HCT116 (cell line): ENCODE data around the gene SLC9A9. TPM values are rescaled to one million over a fixed set of nuclear protein-coding genes. Genes with fewer than 3 reads are reported as not detected.

ENCODE experiments used
- ATAC-seq: fragments of 200-7000 bp; cut with Tn5 transposase; 2 replicates; pipeline ENCODE4 v1.9.1; 2020; ENCODE audit warnings: mild to moderate bottlenecking, moderate library complexity
- BruUV-seq: library from RNA; stranded (reverse); fragments of 400-500 nt; replicated peaks from 2 replicates; lab custom pipeline; 2021; lab: Mats Ljungman, UMichigan
- CTCF ChIA-PET: fragments of 300-600 bp; sonication (Branson Sonifier 250); formaldehyde crosslinking; loops from one replicate; lab custom pipeline; 2021; ENCODE audit warnings: antibody characterized with exemption; lab: Charles Lee
- POLR2A ChIA-PET: fragments of 300-600, 350-600 bp; sonication (Branson Sonifier 250); formaldehyde crosslinking; loops from one replicate; lab custom pipeline; 2021; ENCODE audit warnings: antibody characterized with exemption; lab: Charles Lee
- RAD21 ChIA-PET, 2 experiments: fragments of 300-600 bp; sonication (Branson Sonifier 250); formaldehyde crosslinking; loops; one replicate each; lab custom pipeline; 2023; ENCODE audit warnings: low total read pairs in 2 of 2; ENCODE audit not compliant: uncharacterized antibody in 2 of 2, unreplicated experiment in 2 of 2, low non-redundant PET in 1 of 2; lab: Charles Lee
- DNase-seq: peaks from one replicate; pipeline ENCODE4 v3.0.0-alpha.2; 2010; ENCODE audit warnings: low read depth, low spot score
- H2AFZ ChIP-seq: fragments of 200-600 bp; shearing (Covaris generic), sonication (generic); 2 replicates; pipeline ENCODE4 v1.6.1; 2017; ENCODE audit warnings: low read depth, mixed run types, mixed read lengths, antibody characterized with exemption, low read length; ENCODE audit not compliant: poor library complexity, severe bottlenecking
- H3K27ac ChIP-seq: 2 replicates; pipeline ENCODE4 v1.5.1; 2012; ENCODE audit warnings: low read depth, low read length
- H3K27me3 ChIP-seq: fragments of 200-600 bp; sonication (generic); 2 replicates; pipeline ENCODE4 v1.6.1; 2016; ENCODE audit warnings: mixed run types, low read length, mixed read lengths; ENCODE audit not compliant: insufficient read depth
- H3K36me3 ChIP-seq, 2 experiments: fragments of 200-500 bp in 1 of 2; fragments of 200-600 bp in 1 of 2; sonication (Bioruptor generic) in 1 of 2; sonication (generic) in 1 of 2; 2 replicates each; pipeline versions ENCODE4 v1.5.1 to v1.6.1; 2014 to 2016; ENCODE audit warnings: low read length in 2 of 2, inconsistent platforms in 1 of 2, mixed read lengths in 1 of 2, mixed run types in 1 of 2; ENCODE audit not compliant: insufficient read depth in 2 of 2, control insufficient read depth in 1 of 2
- H3K4me1 ChIP-seq, 2 experiments: fragments of 200-600 bp in 1 of 2; sonication (generic) in 1 of 2; 2 replicates each; pipeline versions ENCODE4 v1.5.1 to v1.6.1; 2012 to 2017; ENCODE audit warnings: low read length in 2 of 2, inconsistent platforms in 1 of 2, mild to moderate bottlenecking in 1 of 2, mixed read lengths in 1 of 2, mixed run types in 1 of 2, moderate library complexity in 1 of 2; ENCODE audit not compliant: insufficient read depth in 2 of 2, control insufficient read depth in 1 of 2
- H3K4me2 ChIP-seq: fragments of 200-600 bp; sonication (generic); 2 replicates; pipeline ENCODE4 v1.6.1; 2017; ENCODE audit warnings: mixed run types, low read length, mixed read lengths
- H3K4me3 ChIP-seq, 2 experiments: fragments of 200-600 bp in 1 of 2; sonication (generic) in 1 of 2; replicated peaks in 1 of 2; 2 replicates each; pipeline ENCODE4 v1.5.1; 2011 to 2016; ENCODE audit warnings: low read length in 2 of 2, control low read depth in 1 of 2, low read depth in 1 of 2, mild to moderate bottlenecking in 1 of 2, mixed read lengths in 1 of 2, mixed run types in 1 of 2
- H3K79me2 ChIP-seq: fragments of 200-600 bp; sonication (generic); 2 replicates; pipeline ENCODE4 v1.6.1; 2017; ENCODE audit warnings: mild to moderate bottlenecking, mixed run types, low read length, moderate library complexity, mixed read lengths; ENCODE audit not compliant: insufficient read depth
- H3K9ac ChIP-seq: fragments of 200-600 bp; sonication (generic); 2 replicates; pipeline ENCODE4 v1.6.1; 2016; ENCODE audit warnings: low read length, mixed read lengths
- H3K9me2 ChIP-seq: fragments of 200-600 bp; sonication (generic), shearing (Covaris generic); 2 replicates; pipeline ENCODE4 v1.6.1; 2017; ENCODE audit warnings: mixed run types, mild to moderate bottlenecking, moderate library complexity; ENCODE audit not compliant: insufficient read depth
- H3K9me3 ChIP-seq, 2 experiments: fragments of 200-500 bp in 1 of 2; fragments of 200-600 bp in 1 of 2; sonication (Bioruptor generic) in 1 of 2; sonication (generic) in 1 of 2; 2 replicates each; pipeline ENCODE4 v1.6.1; 2014 to 2017; ENCODE audit warnings: low read length in 2 of 2, mixed read lengths in 2 of 2, inconsistent platforms in 1 of 2, low read depth in 1 of 2, mild to moderate bottlenecking in 1 of 2, mixed run types in 1 of 2, moderate library complexity in 1 of 2; ENCODE audit not compliant: control insufficient read depth in 1 of 2, insufficient read depth in 1 of 2
- H4K20me1 ChIP-seq: fragments of 200-600 bp; sonication (generic), shearing (Covaris generic); 2 replicates; pipeline ENCODE4 v1.6.1; 2017; ENCODE audit warnings: mixed run types, mild to moderate bottlenecking, moderate library complexity; ENCODE audit not compliant: insufficient read depth
- CBX3 ChIP-seq: IDR thresholded peaks from 2 replicates; pipeline ENCODE4 v1.6.1; 2012; ENCODE audit warnings: low read depth
- CEBPB ChIP-seq: IDR thresholded peaks from 2 replicates; pipeline ENCODE4 v1.6.1; 2012; ENCODE audit warnings: low read depth
- CTCF ChIP-seq, 3 experiments: fragments of 200-600 bp in 1 of 3; sonication (generic) in 1 of 3; IDR thresholded peaks in 2 of 3; conservative IDR thresholded peaks in 1 of 3; 2 replicates each; pipeline ENCODE4 v1.5.1; 2012 to 2017; ENCODE audit warnings: low read depth in 2 of 3, low read length in 2 of 3, antibody characterized with exemption in 1 of 3, borderline replicate concordance in 1 of 3, control low read depth in 1 of 3, mild to moderate bottlenecking in 1 of 3, mixed read lengths in 1 of 3, mixed run types in 1 of 3, moderate library complexity in 1 of 3; ENCODE audit not compliant: insufficient read depth in 1 of 3
- EGR1 ChIP-seq: IDR thresholded peaks from 2 replicates; pipeline ENCODE4 v1.6.1; 2012; ENCODE audit warnings: low read depth
- EZH2 ChIP-seq: fragments of 200-600 bp; sonication (generic); IDR thresholded peaks from 2 replicates; pipeline ENCODE4 v1.6.1; 2017; ENCODE audit warnings: antibody characterized with exemption, mixed run types
- JUND ChIP-seq: IDR thresholded peaks from 2 replicates; pipeline ENCODE4 v1.6.1; 2012
- POLR2A ChIP-seq: IDR thresholded peaks from 2 replicates; pipeline ENCODE4 v1.7.0; 2011; ENCODE audit warnings: borderline replicate concordance; ENCODE audit not compliant: insufficient read depth, insufficient read length; ENCODE audit errors: extremely low read depth
- RAD21 ChIP-seq: IDR thresholded peaks from 2 replicates; pipeline ENCODE4 v1.6.1; 2012; ENCODE audit warnings: low read depth, mild to moderate bottlenecking
- SIN3A ChIP-seq: IDR thresholded peaks from 2 replicates; pipeline ENCODE4 v1.6.1; 2012; ENCODE audit warnings: low read depth
- SP1 ChIP-seq: IDR thresholded peaks from 2 replicates; pipeline ENCODE4 v1.6.1; 2012; ENCODE audit warnings: low read depth
- SRF ChIP-seq: IDR thresholded peaks from 2 replicates; pipeline ENCODE4 v1.6.1; 2012; ENCODE audit warnings: low read depth
- YY1 ChIP-seq: IDR thresholded peaks from 2 replicates; pipeline ENCODE4 v1.6.1; 2011; ENCODE audit warnings: low read length, low read depth, moderate library complexity, mild to moderate bottlenecking; ENCODE audit not compliant: insufficient replicate concordance; ENCODE audit errors: extremely low read depth
- ZBTB33 ChIP-seq: IDR thresholded peaks from 2 replicates; pipeline ENCODE4 v1.6.1; 2011; ENCODE audit warnings: mild to moderate bottlenecking, low read length, moderate library complexity; ENCODE audit not compliant: insufficient replicate concordance; ENCODE audit errors: extremely low read depth
- ZFX ChIP-seq: fragments of 450-650 bp; IDR thresholded peaks from 2 replicates; pipeline ENCODE4 v1.6.1; 2017
- ZNF274 ChIP-seq: fragments of 200-500 bp; sonication (Bioruptor generic); IDR thresholded peaks from 2 replicates; pipeline ENCODE4 v1.6.1; 2014; ENCODE audit warnings: mild to moderate bottlenecking, low read depth, low read length, inconsistent platforms
- intact Hi-C: fragments of 100-400 bp; cut with micrococcal nuclease; formaldehyde crosslinking; loops from 2 replicates; pipeline ENCODE4 v1.10.0; 2022
- total RNA-seq: library from RNA; stranded (reverse); gene quantifications from one replicate; pipeline ENCODE4 v1.2.1, GENCODE V29; 2021; ENCODE audit not compliant: unreplicated experiment
- TF ChIP-seq, protein P1 (sequence below): IDR thresholded peaks from 2 replicates; pipeline ENCODE4 v1.6.1; 2012
- TF ChIP-seq, protein P2 (sequence below): IDR thresholded peaks from 2 replicates; pipeline ENCODE4 v1.6.1; 2012

SLC9A9 gene
- total RNA-seq, 1 experiment from 2014 or later, result 0.20 TPM

- Histone ChIP-seq H3K79me2 (no peaks in the 10 kb centered on the region), H3K9ac (no peak overlapping the region), H3K27ac (no peak overlapping the region), H3K4me1 (no peaks in the 10 kb centered on the region), H3K4me3 (no peak overlapping the region), H2AFZ (no peak overlapping the region), H3K9me3 (no peaks in the 10 kb centered on the region), H3K27me3 (no peaks in the 10 kb centered on the region), H3K36me3 (no peaks in the 10 kb centered on the region)
- POLR2A ChIA-PET, result no interaction called here
- no TSS peak for BruUV-seq
- no peak for ATAC-seq
- TF ChIP-seq ZBTB33, result no peak
- TF ChIP-seq ZNF274, result no peak
- TF ChIP-seq EZH2, result no peak
- TF ChIP-seq, all 23 proteins: peak for 0
- Histone ChIP-seq H3K9me2 (no peaks in the 10 kb centered on the region), H4K20me1 (no peaks in the 10 kb centered on the region), H3K4me2 (no peak overlapping the region)
- no peak for DNase-seq
- CTCF ChIA-PET, result interaction anchor here (1.0 kb wide), 1 partner anchor 47 kb away, joined by 3 read pairs; no protein-coding TSS in a partner anchor
- intact Hi-C loops, result no loop called here
- RAD21 ChIA-PET, result no interaction called here
Measured at GRCh38 chr3:143596957-143597642, 251.2 kb downstream of the SLC9A9 start.

- ChIA-PET RAD21 (no interaction called here), POLR2A (no interaction called here), CTCF (no interaction called here)
- ATAC-seq (no peak), DNase-seq (no peak)
- Histone ChIP-seq H3K36me3 (no peaks in the 10 kb centered on the region), H2AFZ (no peak overlapping the region), H3K4me2 (no peak overlapping the region), H3K27ac (no peak overlapping the region), H3K79me2 (no peaks in the 10 kb centered on the region), H3K4me3 (no peak overlapping the region), H3K4me1 (no peaks in the 10 kb centered on the region), H3K27me3 (no peaks in the 10 kb centered on the region), H4K20me1 (no peaks in the 10 kb centered on the region), H3K9me3 (no peaks in the 10 kb centered on the region), H3K9ac (no peak overlapping the region), H3K9me2 (no peaks in the 10 kb centered on the region)
- no TSS peak for BruUV-seq
- intact Hi-C loops, result no loop called here
- TF ChIP-seq EZH2 (no peak), JUND (no peak), POLR2A (no peak), SP1 (no peak), ZFX (no peak), CEBPB (no peak), SRF (no peak), CBX3 (no peak), YY1 (no peak), SIN3A (no peak), EGR1 (no peak), CTCF (IDR thresholded peaks at IDR 0.05 in 2 of 3, conservative IDR thresholded peaks at IDR 0.05 in 1 of 3; ENCODE audit: borderline replicate concordance in 1 of 3, insufficient read depth in 1 of 3, low read depth in 2 of 3, low read length in 2 of 3) (no peak), ZNF274 (no peak), RAD21 (no peak)
- TF ChIP-seq, protein P1, sequence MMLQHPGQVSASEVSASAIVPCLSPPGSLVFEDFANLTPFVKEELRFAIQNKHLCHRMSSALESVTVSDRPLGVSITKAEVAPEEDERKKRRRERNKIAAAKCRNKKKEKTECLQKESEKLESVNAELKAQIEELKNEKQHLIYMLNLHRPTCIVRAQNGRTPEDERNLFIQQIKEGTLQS, result no peak
- TF ChIP-seq, protein P2, sequence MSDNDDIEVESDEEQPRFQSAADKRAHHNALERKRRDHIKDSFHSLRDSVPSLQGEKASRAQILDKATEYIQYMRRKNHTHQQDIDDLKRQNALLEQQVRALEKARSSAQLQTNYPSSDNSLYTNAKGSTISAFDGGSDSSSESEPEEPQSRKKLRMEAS, result no peak
Measured at GRCh38 chr3:143595456-143596077, 252.7 kb downstream of the SLC9A9 start.
